Coronary artery (tissue), 2 donors: ENCODE results near the gene ARPC2.

ENCODE experiments used
- DNase-seq: peaks from one replicate; pipeline ENCODE4 v3.0.0-alpha.2; 2017; ENCODE audit warnings: low spot score
- H3K27ac ChIP-seq, 2 donors: fragments of 200-600 bp; sonication (generic); one replicate each; pipeline ENCODE4 v1.5.1; 2016 to 2019
- H3K4me3 ChIP-seq: fragments of 200-600 bp; sonication (generic); 2 replicates; pipeline ENCODE4 v1.5.1; 2016; ENCODE audit warnings: mild to moderate bottlenecking, moderate library complexity
- TF ChIP-seq, protein P1 (sequence below): fragments of 200-600 bp; sonication (generic); IDR thresholded peaks from one replicate; pipeline ENCODE4 v1.5.1; 2019; ENCODE audit warnings: antibody characterized with exemption

ARPC2 gene

DNA sequence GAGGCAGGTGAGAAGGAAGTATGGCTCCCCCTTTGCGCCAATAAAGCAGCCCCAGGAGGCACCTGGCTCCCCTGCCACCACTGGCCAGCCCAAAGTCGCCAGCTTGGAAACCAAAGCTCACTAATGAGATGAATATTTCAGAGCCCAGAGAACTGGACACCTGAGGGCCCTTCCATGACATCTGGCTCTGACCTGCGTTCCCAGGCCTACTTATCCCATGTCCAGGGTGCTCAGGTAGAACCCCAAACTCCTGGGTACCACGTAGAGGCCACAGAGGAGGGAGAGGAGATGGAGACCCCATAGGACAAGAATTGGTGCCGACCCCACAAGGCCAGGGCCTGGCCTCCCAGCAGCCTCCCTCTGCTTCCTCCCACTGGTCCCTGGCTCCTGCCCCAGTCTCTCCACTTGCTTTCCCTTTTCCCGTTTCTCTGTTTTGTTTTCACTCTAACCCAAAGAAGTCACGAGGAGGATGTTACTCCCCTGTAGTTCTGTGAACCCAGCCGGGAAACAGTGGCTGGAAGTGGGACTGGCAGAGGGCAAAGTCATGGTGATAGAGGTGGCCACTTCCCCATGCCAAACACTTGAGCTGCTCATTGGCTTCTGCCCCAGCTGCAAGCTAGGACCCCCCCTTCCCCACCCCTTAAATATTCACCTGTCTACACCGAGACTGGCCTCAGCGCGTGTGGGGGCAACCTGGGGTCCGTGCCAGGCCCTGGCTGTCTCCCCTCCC lies 74.5 kb downstream of the ARPC2 start:
- DNase-seq = no peak
- peak overlapping the region; percentile 92 for H3K4me3 ChIP-seq
- H3K27ac ChIP-seq = peak overlapping the region; percentile 97 to 98
- TF ChIP-seq, protein P1, sequence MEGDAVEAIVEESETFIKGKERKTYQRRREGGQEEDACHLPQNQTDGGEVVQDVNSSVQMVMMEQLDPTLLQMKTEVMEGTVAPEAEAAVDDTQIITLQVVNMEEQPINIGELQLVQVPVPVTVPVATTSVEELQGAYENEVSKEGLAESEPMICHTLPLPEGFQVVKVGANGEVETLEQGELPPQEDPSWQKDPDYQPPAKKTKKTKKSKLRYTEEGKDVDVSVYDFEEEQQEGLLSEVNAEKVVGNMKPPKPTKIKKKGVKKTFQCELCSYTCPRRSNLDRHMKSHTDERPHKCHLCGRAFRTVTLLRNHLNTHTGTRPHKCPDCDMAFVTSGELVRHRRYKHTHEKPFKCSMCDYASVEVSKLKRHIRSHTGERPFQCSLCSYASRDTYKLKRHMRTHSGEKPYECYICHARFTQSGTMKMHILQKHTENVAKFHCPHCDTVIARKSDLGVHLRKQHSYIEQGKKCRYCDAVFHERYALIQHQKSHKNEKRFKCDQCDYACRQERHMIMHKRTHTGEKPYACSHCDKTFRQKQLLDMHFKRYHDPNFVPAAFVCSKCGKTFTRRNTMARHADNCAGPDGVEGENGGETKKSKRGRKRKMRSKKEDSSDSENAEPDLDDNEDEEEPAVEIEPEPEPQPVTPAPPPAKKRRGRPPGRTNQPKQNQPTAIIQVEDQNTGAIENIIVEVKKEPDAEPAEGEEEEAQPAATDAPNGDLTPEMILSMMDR = no peak

DNA sequence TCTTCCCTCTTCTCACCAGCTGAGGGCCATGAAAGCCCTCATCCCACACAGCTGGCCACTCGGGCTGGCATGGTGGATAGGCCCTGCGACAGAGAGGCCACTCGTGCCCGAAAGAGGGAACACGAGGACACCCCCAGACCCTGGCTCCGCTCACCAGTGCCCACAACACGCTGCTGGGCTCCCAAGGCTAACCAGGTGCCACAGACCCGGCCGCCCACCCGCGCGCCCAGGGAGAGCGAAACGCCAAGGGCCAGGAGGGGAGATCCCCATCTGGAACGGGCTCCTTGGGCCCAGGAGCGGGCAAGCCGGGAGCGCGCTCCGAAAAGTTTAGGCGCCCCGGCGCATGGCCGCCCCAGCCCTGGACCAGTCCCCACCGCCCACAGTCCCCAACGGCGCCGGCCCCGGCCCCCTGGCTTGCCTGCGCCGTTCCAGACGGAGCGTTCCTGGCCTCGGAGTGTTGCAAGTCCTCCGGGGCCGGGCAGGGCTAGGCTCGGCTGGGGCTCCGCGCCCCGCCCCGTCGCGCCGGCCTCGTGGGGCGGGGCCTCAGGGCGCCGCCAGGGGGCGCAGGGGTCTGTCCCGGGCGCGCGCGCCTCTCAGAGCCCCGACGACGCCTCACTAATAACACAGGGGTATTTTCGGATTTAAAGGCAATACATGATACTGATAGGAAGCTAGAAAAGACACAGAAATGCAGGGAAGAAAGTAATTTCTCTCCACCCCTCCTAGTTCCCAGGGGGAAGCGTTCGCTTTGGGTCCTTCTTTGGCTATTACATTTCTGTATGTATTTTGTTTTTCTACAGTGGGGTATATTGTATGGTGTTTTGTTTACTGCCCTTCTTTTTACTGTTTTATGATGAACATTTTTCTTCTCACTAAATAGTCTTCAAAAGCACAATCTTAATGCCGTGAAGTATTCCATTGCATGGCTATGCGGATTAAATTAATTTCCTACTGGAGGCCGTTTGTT lies 75.3 kb downstream of the ARPC2 start, which contains the start of gene TMBIM1:
Gene TMBIM1 (minus strand): TSS at position 456 of the 967 bp plus-strand sequence. CDS start 10,362 bp downstream, outside the sequence.
- H3K4me3 ChIP-seq = peak within 1 kb of the TSS; percentile 92
- TF ChIP-seq, protein P1 = peak; percentile 96
- peak; percentile 89 for DNase-seq

DNA sequence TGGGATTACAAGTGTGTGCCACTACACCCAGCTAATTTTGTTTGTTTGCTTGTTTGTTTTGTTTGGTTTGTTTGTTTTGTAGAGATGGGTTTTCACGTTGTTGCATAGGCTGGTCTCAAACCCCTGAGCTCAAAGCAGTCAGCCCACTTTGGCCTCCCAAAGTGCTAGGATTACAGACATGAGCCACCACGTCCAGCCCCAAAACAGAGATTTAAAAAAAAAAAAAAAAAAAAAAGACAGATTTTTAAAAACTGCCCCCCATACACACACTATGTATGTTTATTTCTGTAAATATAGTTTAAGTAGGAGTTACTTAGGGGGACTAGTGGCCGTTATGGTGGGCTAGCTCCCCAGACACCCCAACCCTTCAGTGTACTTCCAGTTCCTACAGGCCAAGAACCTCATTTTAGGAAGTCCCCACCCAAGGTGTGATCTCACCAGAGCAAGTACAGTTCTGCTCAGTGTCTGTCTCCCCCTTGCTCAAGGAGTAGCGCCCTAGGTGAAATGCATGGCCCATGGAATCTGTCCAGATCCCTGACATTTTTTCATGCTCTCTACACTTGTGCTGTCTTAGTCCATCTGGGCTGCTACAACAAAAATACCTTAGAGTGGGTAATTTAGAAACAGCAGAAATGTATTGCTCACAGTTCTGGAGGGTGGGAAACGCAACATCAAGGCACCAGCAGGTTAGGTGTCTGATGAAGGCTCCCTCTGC lies 76.9 kb downstream of the ARPC2 start:
- TF ChIP-seq, protein P1 = no peak
- H3K4me3 ChIP-seq = no peak overlapping the region

More for the DNA sequence above, 75.3 kb downstream of the ARPC2 start, which contains the start of gene TMBIM1:
- H3K27ac ChIP-seq = peak within 1 kb of the TSS; percentile 97 to 98

DNA sequence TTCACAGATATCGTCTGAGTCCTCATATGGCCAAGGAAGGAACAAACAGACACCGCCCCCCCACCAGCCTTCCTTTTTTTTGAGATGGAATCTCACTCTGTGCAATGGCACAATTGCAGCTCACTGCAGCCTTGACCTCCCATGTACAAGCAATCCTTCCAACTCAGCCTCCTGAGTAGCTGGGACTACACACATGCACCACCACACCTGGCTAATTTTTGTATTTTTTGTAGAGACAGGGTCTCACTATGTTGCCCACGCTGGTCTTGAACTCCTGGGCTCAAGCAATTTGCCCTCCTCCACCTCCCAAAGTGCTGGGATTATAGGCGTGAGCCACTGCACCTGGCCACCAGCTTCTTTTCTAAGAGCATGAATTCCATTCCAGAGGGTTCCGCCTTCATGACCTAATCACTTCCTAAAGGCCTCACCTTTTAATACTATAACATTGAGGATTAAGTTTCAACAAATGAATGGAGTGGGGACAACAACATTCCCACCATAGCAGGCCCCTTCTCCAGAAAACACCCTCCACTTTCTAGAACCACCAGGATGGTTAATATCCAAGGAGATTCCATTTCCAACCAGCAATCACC lies 77.5 kb downstream of the ARPC2 start:
- Histone ChIP-seq H3K4me3 (no peak overlapping the region), H3K27ac (peak overlapping the region; percentile 8 to 79)
- TF ChIP-seq, protein P1 = no peak
- DNase-seq = no peak

More for the DNA sequence above, 76.9 kb downstream of the ARPC2 start:
- peak overlapping the region in 1 of 2 donors; percentile 79 for H3K27ac ChIP-seq
- DNase-seq = no peak

DNA sequence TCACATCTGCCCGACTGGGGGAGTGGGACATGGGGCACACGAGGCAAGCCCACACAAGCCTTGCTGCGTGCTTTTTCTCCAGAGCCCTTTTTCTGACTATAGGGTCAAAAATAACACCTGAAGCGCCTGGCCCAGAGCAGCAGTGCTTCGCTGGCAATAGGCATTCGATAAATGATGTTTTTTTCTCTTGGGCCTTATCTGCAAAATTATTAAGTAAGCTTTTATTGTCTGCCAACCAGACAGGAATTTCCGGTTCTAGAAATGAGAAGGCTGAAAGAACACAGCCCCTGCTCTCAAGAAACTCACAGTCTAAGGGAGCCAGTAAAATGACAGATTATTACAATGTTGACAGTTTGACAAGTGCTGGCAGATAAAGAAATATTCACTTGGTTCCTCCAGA lies 78.0 kb downstream of the ARPC2 start:
- H3K27ac ChIP-seq = peak overlapping the region; percentile 8 to 79
- TF ChIP-seq, protein P1 = no peak
- DNase-seq = no peak
- H3K4me3 ChIP-seq = no peak overlapping the region

DNA sequence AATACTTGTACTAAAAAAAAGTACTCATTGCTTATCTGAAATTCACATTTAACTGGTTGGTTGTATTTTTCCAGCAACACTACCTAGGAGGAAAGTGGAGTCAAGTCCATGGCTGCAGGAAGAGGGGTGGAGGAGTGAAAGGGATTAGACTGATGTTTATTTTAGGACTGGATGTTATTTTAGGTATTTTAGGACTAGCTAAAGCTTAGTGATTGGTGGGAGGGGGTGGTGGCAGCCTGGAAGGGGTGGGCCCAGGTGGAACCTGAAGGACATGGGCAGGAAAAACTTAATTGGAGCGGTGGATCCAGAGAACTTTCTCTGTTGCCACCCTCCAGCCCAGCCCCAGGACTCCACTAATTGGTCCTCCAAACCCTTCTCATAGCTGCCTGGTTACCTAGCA lies 79.2 kb downstream of the ARPC2 start:
- no peak for DNase-seq
- TF ChIP-seq, protein P1 = no peak
- peak overlapping the region; percentile 8 to 79 for H3K27ac ChIP-seq

More for the DNA sequence above, 79.2 kb downstream of the ARPC2 start:
- H3K4me3 ChIP-seq = no peak overlapping the region
